SK-N-SH (cell line): ENCODE results near the gene RABGAP1L. TPM values are rescaled to one million over a fixed set of nuclear protein-coding genes. Genes with fewer than 3 reads are reported as not detected.
"Not testable (repeated sequence)": the region's sequence is repeated elsewhere in the genome, so short reads cannot be mapped to it uniquely, and the experiment has no call there.

Source experiments
- CTCF ChIA-PET: fragments of 300-600, 350-600 bp; formaldehyde crosslinking; extraction: SDS; loops from one replicate; lab custom pipeline; 2021; lab: Yijun Ruan, JAX
- POLR2A ChIA-PET: fragments of 350-600 bp; sonication (Branson Sonifier 250); formaldehyde crosslinking; extraction: SDS; loops from one replicate; lab custom pipeline; 2020; ENCODE audit warnings: antibody characterized with exemption, inconsistent platforms; lab: Yijun Ruan, JAX
- DNase-seq: peaks from one replicate; pipeline ENCODE4 v3.0.0; 2012
- H2AFZ ChIP-seq: fragments of 200-600 bp; sonication (generic); 2 replicates; pipeline ENCODE4 v1.8.1; 2016; ENCODE audit warnings: antibody characterized with exemption, mild to moderate bottlenecking, low read depth
- H3F3A ChIP-seq: fragments of 200-600 bp; sonication (generic); replicated peaks from 2 replicates; pipeline ENCODE3; 2016; ENCODE audit warnings: antibody characterized with exemption, mild to moderate bottlenecking; ENCODE audit not compliant: insufficient read depth
- H3K27ac ChIP-seq, 2 experiments: fragments of 200-500 bp in 1 of 2; fragments of 200-600 bp in 1 of 2; sonication (Bioruptor generic) in 1 of 2; sonication (generic), shearing (Covaris generic) in 1 of 2; 2 replicates each; pipeline versions ENCODE4 v1.5.1 to v1.6.1; 2014 to 2016; ENCODE audit warnings: low read depth in 2 of 2, inconsistent platforms in 1 of 2, low read length in 1 of 2, mild to moderate bottlenecking in 1 of 2, mixed read lengths in 1 of 2
- H3K27me3 ChIP-seq: fragments of 200-600 bp; sonication (generic), shearing (Covaris generic); 2 replicates; pipeline ENCODE4 v1.6.1; 2016; ENCODE audit warnings: mixed run types; ENCODE audit not compliant: insufficient read depth
- H3K36me3 ChIP-seq, 2 experiments: fragments of 200-500 bp in 1 of 2; fragments of 200-600 bp in 1 of 2; sonication (Bioruptor generic) in 1 of 2; sonication (generic) in 1 of 2; replicated peaks in 1 of 2; 2 replicates each; pipeline versions ENCODE3 to v1.5.1; 2014 to 2016; ENCODE audit warnings: low read length in 1 of 2, mild to moderate bottlenecking in 1 of 2; ENCODE audit not compliant: insufficient read depth in 2 of 2, control insufficient read depth in 1 of 2
- H3K4me1 ChIP-seq, 2 experiments: fragments of 200-500 bp in 1 of 2; fragments of 200-600 bp in 1 of 2; sonication (Bioruptor generic) in 1 of 2; sonication (generic), shearing (Covaris generic) in 1 of 2; 2 replicates each; pipeline versions ENCODE4 v1.5.1 to v1.6.1; 2014 to 2016; ENCODE audit warnings: low read depth in 1 of 2, low read length in 1 of 2, mixed run types in 1 of 2; ENCODE audit not compliant: insufficient read depth in 2 of 2, control insufficient read depth in 1 of 2
- H3K4me2 ChIP-seq: fragments of 200-600 bp; sonication (generic), shearing (Covaris generic); 2 replicates; pipeline ENCODE4 v1.6.1; 2017; ENCODE audit warnings: mixed run types
- H3K4me3 ChIP-seq, 2 experiments: fragments of 200-500 bp in 1 of 2; fragments of 200-600 bp in 1 of 2; sonication (Bioruptor generic) in 1 of 2; sonication (generic), shearing (Covaris generic) in 1 of 2; 2 replicates each; pipeline versions ENCODE4 v1.5.1 to v1.8.1; 2014 to 2016; ENCODE audit warnings: low read depth in 2 of 2, inconsistent platforms in 1 of 2, low read length in 1 of 2, mild to moderate bottlenecking in 1 of 2, mixed read lengths in 1 of 2, moderate library complexity in 1 of 2
- H3K79me2 ChIP-seq: fragments of 200-600 bp; sonication (generic); 2 replicates; pipeline ENCODE4 v1.8.1; 2017; ENCODE audit warnings: mild to moderate bottlenecking; ENCODE audit not compliant: insufficient read depth
- H3K9ac ChIP-seq: fragments of 200-600 bp; sonication (generic); 2 replicates; pipeline ENCODE4 v1.6.1; 2017; ENCODE audit warnings: mixed run types
- H3K9me2 ChIP-seq: fragments of 200-600 bp; sonication (generic); 2 replicates; pipeline ENCODE4 v1.6.1; 2017; ENCODE audit warnings: mixed run types
- H3K9me3 ChIP-seq: fragments of 200-600 bp; sonication (generic); 2 replicates; pipeline ENCODE4 v1.6.1; 2017; ENCODE audit warnings: mixed run types, mild to moderate bottlenecking, moderate library complexity
- H4K20me1 ChIP-seq: fragments of 200-600 bp; sonication (generic); 2 replicates; pipeline ENCODE4 v1.6.1; 2017; ENCODE audit warnings: mild to moderate bottlenecking, mixed run types; ENCODE audit not compliant: insufficient read depth
- GATA2 ChIP-seq: sonication (generic); formaldehyde crosslinking; IDR thresholded peaks from 2 replicates; pipeline ENCODE4 v1.5.0; 2020; ENCODE audit warnings: mild to moderate bottlenecking, missing genetic modification reagents
- JUND ChIP-seq: IDR thresholded peaks from 2 replicates; pipeline ENCODE4 v1.4.0; 2012
- NRF1 ChIP-seq: IDR thresholded peaks from 2 replicates; pipeline ENCODE4 v1.6.1; 2012; ENCODE audit warnings: low read depth, mild to moderate bottlenecking, low read length
- RAD21 ChIP-seq: IDR thresholded peaks from 2 replicates; pipeline ENCODE4 v1.6.1; 2012; ENCODE audit warnings: mild to moderate bottlenecking, low read length
- TAF1 ChIP-seq: IDR thresholded peaks from 2 replicates; pipeline ENCODE4 v1.6.1; 2012; ENCODE audit warnings: low read depth, mild to moderate bottlenecking, low read length, moderate library complexity, borderline replicate concordance
- WGBS: methylation state at CpG from one replicate; pipeline ENCODE4 v1.1.6; 2017; ENCODE audit warnings: low lambda C conversion rate; 5-methylcytosine and 5-hydroxymethylcytosine counted together
- polyA plus RNA-seq, 3 experiments: library from polyadenylated mRNA; depleted of rRNA; stranded (reverse); fragments of >200 nt; gene quantifications; 2 replicates each; pipeline ENCODE4 v1.2.3, GENCODE V29; 2012
- TF ChIP-seq, protein P1 (sequence below): fragments of 150-350 bp; IDR thresholded peaks from 2 replicates; pipeline ENCODE4 v1.6.1; 2017; ENCODE audit warnings: antibody characterized with exemption, low read length, low read depth, borderline replicate concordance

RABGAP1L gene
- polyA plus RNA-seq, 1 of the 3 experiments (the other 2 are of a cell fraction): 7.2 TPM

DNA sequence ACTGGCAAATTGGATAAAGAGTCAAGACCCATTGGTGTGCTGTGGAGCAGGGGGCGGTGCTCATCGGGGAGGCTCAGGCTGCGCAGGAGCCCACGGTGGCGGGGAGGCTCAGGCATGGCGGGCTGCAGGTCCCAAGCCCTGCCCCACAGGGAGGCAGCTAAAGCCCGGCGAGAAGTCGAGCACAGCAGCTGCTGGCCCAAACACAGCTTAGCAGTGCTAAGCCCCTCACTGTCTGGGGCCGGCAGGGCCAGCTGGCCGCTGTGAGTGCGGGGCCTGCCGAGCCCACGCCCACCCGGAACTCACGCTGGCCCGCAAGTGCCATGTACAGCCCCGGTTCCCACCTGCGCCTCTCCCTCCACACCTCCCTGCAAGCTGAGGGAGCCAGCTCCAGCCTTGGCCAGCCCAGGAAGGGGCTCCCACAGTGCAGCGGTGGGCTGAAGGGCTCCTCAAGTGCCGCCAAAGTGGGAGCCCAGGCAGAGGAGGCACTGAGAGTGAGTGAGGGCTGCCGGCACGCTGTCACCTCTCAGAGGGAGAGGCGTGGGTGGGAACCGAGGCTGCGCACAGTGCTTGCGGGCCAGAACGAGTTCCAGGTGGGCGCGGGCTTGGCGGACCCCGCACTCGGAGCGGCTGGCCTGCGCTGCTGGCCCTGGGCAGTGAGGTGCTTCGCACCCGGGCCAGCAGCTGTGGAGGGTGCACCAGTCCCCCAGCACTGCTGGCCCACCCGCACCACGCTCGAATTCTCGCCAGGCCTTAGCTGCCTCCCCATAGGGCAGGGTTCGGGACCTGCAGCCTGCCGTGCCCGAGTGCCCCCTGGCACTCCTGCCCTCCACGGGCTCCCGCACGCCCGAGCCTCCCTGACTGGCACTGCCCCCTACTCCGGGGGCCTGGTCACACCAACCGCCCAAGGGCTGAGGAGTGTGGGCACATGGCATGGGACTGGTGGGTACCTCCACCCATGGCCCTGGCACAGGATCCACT, 551.8 kb downstream of the RABGAP1L start:
- Histone ChIP-seq H3K27ac (no peak overlapping the region), H3K4me2 (no peak overlapping the region), H3K9me2 (no peaks in the 10 kb centered on the region; the same call in 1 of the 2 replicates), H3K79me2 (no peaks in the 10 kb centered on the region), H3K4me1 (no peaks in the 10 kb centered on the region), H2AFZ (no peak overlapping the region), H3K9ac (no peak overlapping the region), H3F3A (no peaks in the 10 kb centered on the region), H3K4me3 (no peak overlapping the region), H3K36me3 (no peaks in the 10 kb centered on the region), H3K27me3 (no peaks in the 10 kb centered on the region), H3K9me3 (no peaks in the 10 kb centered on the region), H4K20me1 (no peaks in the 10 kb centered on the region)
- TF ChIP-seq NRF1 (no peak), RAD21 (no peak), TAF1 (no peak), GATA2 (CRISPR knock-in tag) (no peak)
- TF ChIP-seq, protein P1, sequence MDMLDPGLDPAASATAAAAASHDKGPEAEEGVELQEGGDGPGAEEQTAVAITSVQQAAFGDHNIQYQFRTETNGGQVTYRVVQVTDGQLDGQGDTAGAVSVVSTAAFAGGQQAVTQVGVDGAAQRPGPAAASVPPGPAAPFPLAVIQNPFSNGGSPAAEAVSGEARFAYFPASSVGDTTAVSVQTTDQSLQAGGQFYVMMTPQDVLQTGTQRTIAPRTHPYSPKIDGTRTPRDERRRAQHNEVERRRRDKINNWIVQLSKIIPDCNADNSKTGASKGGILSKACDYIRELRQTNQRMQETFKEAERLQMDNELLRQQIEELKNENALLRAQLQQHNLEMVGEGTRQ: no peak
- DNase-seq: no peak
- WGBS: 98% methylated on average over 37 of the region's 50 CpGs
- CTCF ChIA-PET: interaction anchor here (1.0 to 3.8 kb wide), 3 partner anchors 15 to 449 kb away, joined by 3 to 15 read pairs (median 3); no protein-coding TSS in a partner anchor
- POLR2A ChIA-PET: no interaction called here

DNA sequence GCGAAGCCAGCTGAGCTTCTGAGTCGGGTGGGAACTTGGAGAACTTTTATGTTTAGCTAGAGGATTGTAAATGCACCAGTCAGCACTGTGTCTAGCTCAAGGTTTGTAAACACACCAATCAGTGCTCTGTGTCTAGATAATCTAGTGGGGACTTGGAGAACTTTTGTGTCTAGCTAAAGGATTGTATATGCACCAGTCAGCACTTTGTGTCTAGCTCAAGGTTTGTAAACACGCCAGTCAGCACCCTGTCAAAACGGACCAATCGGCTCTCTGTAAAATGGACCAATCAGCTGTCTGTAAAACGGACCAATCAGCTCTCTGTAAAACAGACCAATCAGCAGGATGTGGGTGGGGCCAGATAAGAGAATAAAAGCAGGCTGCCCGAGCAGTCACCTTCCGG, 552.5 kb downstream of the RABGAP1L start:
- H3K9ac ChIP-seq, H2AFZ ChIP-seq, H3K27me3 ChIP-seq, H3K4me3 ChIP-seq, POLR2A ChIA-PET, H3K4me2 ChIP-seq, H3K27ac ChIP-seq, H3K79me2 ChIP-seq, H4K20me1 ChIP-seq, H3K4me1 ChIP-seq, DNase-seq, H3F3A ChIP-seq, H3K9me2 ChIP-seq, H3K9me3 ChIP-seq, H3K36me3 ChIP-seq: not testable (repeated sequence)
- WGBS: 74% methylated on average over 7 of the region's 8 CpGs
- CTCF ChIA-PET: interaction anchor here (1.0 to 1.5 kb wide), 2 partner anchors 14 to 449 kb away, joined by 3 read pairs; no protein-coding TSS in a partner anchor

DNA sequence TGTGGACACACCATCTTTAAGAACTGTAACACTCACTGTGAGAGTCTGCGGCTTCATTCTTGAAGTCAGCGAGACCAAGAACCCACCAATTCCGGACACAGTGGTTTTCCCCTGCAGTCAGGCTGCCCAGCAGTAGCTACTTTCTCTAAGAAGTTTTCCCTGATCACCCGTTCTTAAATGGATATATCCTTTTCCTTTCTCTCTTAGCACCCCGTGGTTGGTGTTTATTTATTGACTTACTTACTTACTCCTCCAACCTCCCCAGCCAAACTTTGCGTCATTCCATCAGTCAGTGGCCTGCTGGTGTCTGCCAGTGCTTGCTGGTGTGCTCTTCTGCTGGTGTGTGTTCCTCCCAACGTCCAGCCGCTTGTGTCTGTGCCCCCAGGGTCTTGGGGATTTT, 553.2 kb downstream of the RABGAP1L start:
- H2AFZ ChIP-seq: no peak overlapping the region
- H3K79me2 ChIP-seq: no peaks in the 10 kb centered on the region
- WGBS: 85% methylated on average over 8 of the region's 8 CpGs
- H3K4me3 ChIP-seq: no peak overlapping the region
- no peak overlapping the region for H3K27ac ChIP-seq
- no peak overlapping the region for H3K4me2 ChIP-seq
- H4K20me1 ChIP-seq: no peaks in the 10 kb centered on the region
- no peaks in the 10 kb centered on the region for H3F3A ChIP-seq
- no peak for TF ChIP-seq JUND
- TF ChIP-seq, protein P1: no peak
- TF ChIP-seq, all 33 proteins: peak for 0
- ChIA-PET CTCF (interaction anchor here (0.9 to 1.5 kb wide), 3 partner anchors 13 to 449 kb away, joined by 3 read pairs; no protein-coding TSS in a partner anchor), POLR2A (no interaction called here)
- Histone ChIP-seq H3K9me2 (no peaks in the 10 kb centered on the region), H3K9ac (no peak overlapping the region), H3K36me3 (no peaks in the 10 kb centered on the region), H3K4me1 (no peaks in the 10 kb centered on the region), H3K9me3 (no peaks in the 10 kb centered on the region), H3K27me3 (no peaks in the 10 kb centered on the region)
- no peak for DNase-seq
